Islet precursor cell (in vitro differentiated cells): ENCODE results near the gene MYBPH.

ENCODE experiments used
- DNase-seq: peaks from one replicate; pipeline ENCODE4 v3.0.0-alpha.2; 2018

Gene MYBPH

GRCh38 chr1:203175237-203175826 is at the start of gene MYBPH:
Gene MYBPH (minus strand): TSS chr1:203175826. CDS start chr1:203175755, 71 bp downstream.
- DNase-seq = no peak

GRCh38 chr1:203225071-203225470 is 49.4 kb upstream of the MYBPH start:
- DNase-seq = no peak

- no peak for DNase-seq
Measured at GRCh38 chr1:203223012-203223775, 47.6 kb upstream of the MYBPH start.

GRCh38 chr1:203219934-203220333 is 44.3 kb upstream of the MYBPH start:
- DNase-seq = peak; percentile 70

- DNase-seq = no peak
Measured at GRCh38 chr1:203219171-203219570, 43.5 kb upstream of the MYBPH start.

GRCh38 chr1:203217668-203218067 is 42.0 kb upstream of the MYBPH start:
- no peak for DNase-seq

- peak; percentile 66 for DNase-seq
Measured at GRCh38 chr1:203217139-203217655, 41.6 kb upstream of the MYBPH start.

GRCh38 chr1:203216274-203217138 is 40.9 kb upstream of the MYBPH start:
- peak; percentile 79 for DNase-seq

- no peak for DNase-seq
Measured at GRCh38 chr1:203215573-203215972, 39.9 kb upstream of the MYBPH start.

- DNase-seq = no peak
Measured at GRCh38 chr1:203214871-203215270, 39.2 kb upstream of the MYBPH start.

GRCh38 chr1:203213126-203213525 is 37.5 kb upstream of the MYBPH start:
- no peak for DNase-seq

GRCh38 chr1:203211812-203212211 is 36.2 kb upstream of the MYBPH start:
- peak; percentile 7 for DNase-seq

GRCh38 chr1:203210988-203211387 is 35.4 kb upstream of the MYBPH start:
- peak; percentile 27 for DNase-seq

- no peak for DNase-seq
Measured at GRCh38 chr1:203210350-203210749, 34.7 kb upstream of the MYBPH start.

GRCh38 chr1:203208181-203208580 is 32.6 kb upstream of the MYBPH start:
- no peak for DNase-seq

- no peak for DNase-seq
Measured at GRCh38 chr1:203207751-203208150, 32.1 kb upstream of the MYBPH start.

- peak; percentile 70 for DNase-seq
Measured at GRCh38 chr1:203206129-203206687, 30.6 kb upstream of the MYBPH start.

- peak; percentile 84 for DNase-seq
Measured at GRCh38 chr1:203204756-203205155, 29.1 kb upstream of the MYBPH start.

- DNase-seq = peak; percentile 60
Measured at GRCh38 chr1:203202431-203203245, 27.0 kb upstream of the MYBPH start.

- no peak for DNase-seq
Measured at GRCh38 chr1:203201516-203202205, 26.0 kb upstream of the MYBPH start.

GRCh38 chr1:203200916-203201315 is 25.3 kb upstream of the MYBPH start:
- no peak for DNase-seq
